Pons (tissue), 1 donor: Measurements from ENCODE around the gene HOXA1.
"Not testable (repeated sequence)": the region's sequence is repeated elsewhere in the genome, so short reads cannot be mapped to it uniquely, and the experiment has no call there.

Experiments
- DNase-seq: peaks from one replicate; pipeline ENCODE4 v3.0.0-alpha.2; 2016; ENCODE audit warnings: low spot score

HOXA1 gene

GRCh38 chr7:27045972-27046371 is 49.8 kb downstream of the HOXA1 start:
- not testable (repeated sequence) for DNase-seq

- DNase-seq: not testable (repeated sequence)
These were observed 50.7 kb downstream of the HOXA1 start for GRCh38 chr7:27045066-27045465.
